Keratinocyte (primary cell): ENCODE measurements around the gene PRRT1B. TPM values are rescaled to one million over a fixed set of nuclear protein-coding genes. Genes with fewer than 3 reads are reported as not detected.

Experiments
- DNase-seq: peaks from one replicate; pipeline ENCODE4 v3.0.0-alpha.2; 2011; ENCODE audit warnings: low read depth, missing footprints, low spot score
- FAIRE-seq: peaks from 2 replicates; lab custom pipeline; 2011; peaks lifted over from hg19 to GRCh38; lab: Jason Lieb, UNC
- H2AFZ ChIP-seq: 2 replicates; pipeline ENCODE4 v1.6.0; 2012; ENCODE audit warnings: low read length, control low read depth, inconsistent platforms; ENCODE audit not compliant: control insufficient read depth
- H3K27ac ChIP-seq: 2 replicates; pipeline ENCODE4 v1.5.1; 2011; ENCODE audit warnings: low read length; ENCODE audit not compliant: control insufficient read depth, insufficient read depth
- H3K27me3 ChIP-seq: 3 replicates; pipeline ENCODE4 v1.6.0; 2011; ENCODE audit warnings: low read length; ENCODE audit not compliant: control insufficient read depth, insufficient read depth; ENCODE audit errors: extremely low read depth
- H3K36me3 ChIP-seq, 2 experiments: 2 replicates in 1 of 2; 3 replicates in 1 of 2; pipeline ENCODE4 v1.5.1; 2011; ENCODE audit warnings: low read length in 2 of 2, mild to moderate bottlenecking in 1 of 2; ENCODE audit not compliant: control insufficient read depth in 2 of 2, insufficient read depth in 2 of 2; ENCODE audit errors: extremely low read depth in 1 of 2
- H3K4me1 ChIP-seq: 3 replicates; pipeline ENCODE4 v1.5.1; 2011; ENCODE audit warnings: low read length; ENCODE audit not compliant: control insufficient read depth, insufficient read depth; ENCODE audit errors: extremely low read depth
- H3K4me2 ChIP-seq: 3 replicates; pipeline ENCODE4 v1.6.0; 2011; ENCODE audit warnings: low read depth, low read length; ENCODE audit not compliant: control insufficient read depth, insufficient read depth; ENCODE audit errors: extremely low read depth
- H3K4me3 ChIP-seq, 3 experiments: fragments of 200-600 bp in 1 of 3; sonication (generic) in 1 of 3; 2 replicates in 2 of 3; 3 replicates in 1 of 3; pipeline ENCODE4 v1.5.1; 2011 to 2016; ENCODE audit warnings: low read length in 3 of 3, mild to moderate bottlenecking in 3 of 3, control low read depth in 2 of 3, inconsistent platforms in 1 of 3, low read depth in 1 of 3, mixed read lengths in 1 of 3, mixed run types in 1 of 3, moderate library complexity in 1 of 3; ENCODE audit not compliant: control insufficient read depth in 2 of 3, insufficient read depth in 2 of 3; ENCODE audit errors: extremely low read depth in 1 of 3
- H3K79me2 ChIP-seq: 2 replicates; pipeline ENCODE4 v1.6.0; 2012; ENCODE audit warnings: low read length; ENCODE audit not compliant: control insufficient read depth, insufficient read depth
- H3K9ac ChIP-seq: 3 replicates; pipeline ENCODE4 v1.6.0; 2011; ENCODE audit warnings: low read length; ENCODE audit not compliant: control insufficient read depth, insufficient read depth; ENCODE audit errors: extremely low read depth
- H3K9me1 ChIP-seq: 3 replicates; pipeline ENCODE4 v1.6.0; 2011; ENCODE audit warnings: low read length; ENCODE audit not compliant: control insufficient read depth, insufficient read depth; ENCODE audit errors: extremely low read depth
- H3K9me3 ChIP-seq: 2 replicates; pipeline ENCODE4 v1.5.1; 2012; ENCODE audit warnings: low read depth, low read length; ENCODE audit not compliant: control insufficient read depth
- H4K20me1 ChIP-seq: 3 replicates; pipeline ENCODE4 v1.6.0; 2011; ENCODE audit warnings: low read length; ENCODE audit not compliant: control insufficient read depth, insufficient read depth; ENCODE audit errors: extremely low read depth
- CTCF ChIP-seq, 3 experiments: IDR thresholded peaks in 1 of 3; conservative IDR thresholded peaks in 1 of 3; optimal IDR thresholded peaks in 1 of 3; 2 replicates in 2 of 3; 3 replicates in 1 of 3; pipeline versions ENCODE3 to v1.5.1; 2011; ENCODE audit warnings: low read length in 3 of 3, mild to moderate bottlenecking in 3 of 3, moderate library complexity in 2 of 3, control low read depth in 1 of 3, inconsistent platforms in 1 of 3; ENCODE audit not compliant: insufficient read depth in 2 of 3; ENCODE audit errors: extremely low read depth in 1 of 3
- EZH2 ChIP-seq: IDR thresholded peaks from one replicate; pipeline ENCODE4 v1.6.1; 2012; ENCODE audit warnings: inconsistent platforms, mild to moderate bottlenecking, low read length, moderate library complexity
- dilution Hi-C: fragments of 300-500 bp; cut with MboI; formaldehyde crosslinking; loops from one replicate; pipeline ENCODE4 v1.7.0; 2020; ENCODE audit warnings: low sequenced_read_pairs; ENCODE audit not compliant: extremely low pct_ligation_motif_present
- polyA plus RNA-seq, 5 experiments: library from polyadenylated mRNA; depleted of rRNA in 3 of 5; stranded (reverse) in 3 of 5; stranded (forward) in 1 of 5; unstranded in 1 of 5; fragments of >200 nt; gene quantifications; 1 replicate in 1 of 5; 2 replicates in 3 of 5; 3 replicates in 1 of 5; pipeline versions ENCODE4 v1.2.1 to v1.2.3, GENCODE V29; 2011 to 2012; ENCODE audit warnings: missing spikeins in 2 of 5, low read depth in 1 of 5, low replicate concordance in 1 of 5

PRRT1B gene
- polyA plus RNA-seq, 1 donor (not counting 4 experiments of a cell fraction or from before 2014, with no cell fraction given): not detected

DNA sequence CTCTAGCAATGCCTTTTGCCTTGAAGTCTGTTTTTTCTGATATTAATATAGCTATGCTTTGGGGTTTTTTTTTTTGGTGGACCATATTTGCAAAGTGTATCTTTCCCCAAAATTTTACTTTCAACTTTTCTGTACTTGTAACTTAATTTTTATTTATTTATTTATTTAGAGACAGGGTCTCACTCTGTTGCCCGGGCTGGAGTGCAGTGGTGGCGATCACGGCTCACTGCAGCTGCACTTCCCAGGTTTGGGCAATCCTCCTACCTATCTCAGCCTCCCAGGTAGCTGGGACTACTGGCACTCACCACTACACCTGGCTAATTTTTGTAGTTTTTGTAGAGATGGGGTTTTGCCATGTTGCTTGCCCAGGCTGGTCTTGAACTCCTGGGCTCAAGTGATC is 20.8 kb downstream of the PRRT1B start:
- no peak for TF ChIP-seq EZH2
- no peak for TF ChIP-seq CTCF (optimal IDR thresholded peaks at IDR 0.05 in 1 of 3, IDR thresholded peaks at IDR 0.05 in 1 of 3, conservative IDR thresholded peaks at IDR 0.05 in 1 of 3; ENCODE audit: extremely low read depth in 1 of 3, insufficient read depth in 2 of 3, low read length in 3 of 3)
- H3K79me2 ChIP-seq: no peaks in the 10 kb centered on the region
- no peak overlapping the region for H3K27ac ChIP-seq
- no peaks in the 10 kb centered on the region for H3K27me3 ChIP-seq
- H2AFZ ChIP-seq: no peak overlapping the region
- peaks cover 0 to 1% of the 10 kb centered on the region in 2 experiments for H3K36me3 ChIP-seq
- H4K20me1 ChIP-seq: no peaks in the 10 kb centered on the region
- no peak overlapping the region for H3K4me2 ChIP-seq
- DNase-seq (no peak), FAIRE-seq (no peak)
- dilution Hi-C loops: no loop called here
- H3K9me3 ChIP-seq: no peaks in the 10 kb centered on the region
- H3K9me1 ChIP-seq: no peaks in the 10 kb centered on the region
- H3K4me1 ChIP-seq: peaks cover 7% of the 10 kb centered on the region
- H3K4me3 ChIP-seq: no peak overlapping the region
- H3K9ac ChIP-seq: no peak overlapping the region

DNA sequence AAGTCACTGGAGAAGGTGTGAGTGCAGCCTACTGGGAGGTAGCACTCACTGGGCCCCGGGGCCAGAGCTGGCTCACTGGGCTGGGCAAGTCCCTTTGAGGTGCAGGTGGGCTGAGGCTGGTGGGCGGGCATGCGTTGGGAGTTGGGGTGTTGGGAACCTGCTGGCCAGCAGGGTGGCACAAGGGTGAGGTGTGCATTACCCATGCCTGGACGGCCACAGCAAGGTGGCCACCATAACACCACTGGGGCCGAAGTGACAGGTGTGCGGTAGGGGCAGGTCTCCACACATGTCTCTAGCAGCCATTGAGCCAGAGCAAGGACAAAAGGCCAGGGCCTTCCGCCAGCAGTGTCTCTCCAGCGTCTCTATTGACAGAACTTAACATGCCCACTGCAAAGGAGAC is 22.6 kb downstream of the PRRT1B start:
- no peaks in the 10 kb centered on the region for H3K9me1 ChIP-seq
- H3K36me3 ChIP-seq: peaks cover 0 to 3% of the 10 kb centered on the region in 2 experiments
- no peak for TF ChIP-seq EZH2
- no peak for TF ChIP-seq CTCF (optimal IDR thresholded peaks at IDR 0.05 in 1 of 3, IDR thresholded peaks at IDR 0.05 in 1 of 3, conservative IDR thresholded peaks at IDR 0.05 in 1 of 3; ENCODE audit: extremely low read depth in 1 of 3, insufficient read depth in 2 of 3, low read length in 3 of 3)
- no peak overlapping the region for H2AFZ ChIP-seq
- H4K20me1 ChIP-seq: no peaks in the 10 kb centered on the region
- no peak overlapping the region for H3K27ac ChIP-seq
- no peaks in the 10 kb centered on the region for H3K4me1 ChIP-seq
- dilution Hi-C loops: no loop called here
- H3K9me3 ChIP-seq: no peaks in the 10 kb centered on the region
- FAIRE-seq: no peak
- no peak overlapping the region for H3K9ac ChIP-seq
- H3K4me2 ChIP-seq: no peak overlapping the region
- DNase-seq: no peak
- no peak overlapping the region for H3K4me3 ChIP-seq
- H3K79me2 ChIP-seq: no peaks in the 10 kb centered on the region
- no peaks in the 10 kb centered on the region for H3K27me3 ChIP-seq
